HG02884 (cell line): ENCODE data around the gene PRXL2A.
A peak's percentile ranks its signal among the peaks of the same experiment; 100 is the strongest.

Experiments
- ATAC-seq: cut with Tn5 transposase; IDR thresholded peaks from one replicate; pipeline ENCODE4 v1.9.1; 2021; ENCODE audit warnings: mild to moderate bottlenecking, moderate library complexity; ENCODE audit not compliant: unreplicated experiment

Gene PRXL2A

DNA sequence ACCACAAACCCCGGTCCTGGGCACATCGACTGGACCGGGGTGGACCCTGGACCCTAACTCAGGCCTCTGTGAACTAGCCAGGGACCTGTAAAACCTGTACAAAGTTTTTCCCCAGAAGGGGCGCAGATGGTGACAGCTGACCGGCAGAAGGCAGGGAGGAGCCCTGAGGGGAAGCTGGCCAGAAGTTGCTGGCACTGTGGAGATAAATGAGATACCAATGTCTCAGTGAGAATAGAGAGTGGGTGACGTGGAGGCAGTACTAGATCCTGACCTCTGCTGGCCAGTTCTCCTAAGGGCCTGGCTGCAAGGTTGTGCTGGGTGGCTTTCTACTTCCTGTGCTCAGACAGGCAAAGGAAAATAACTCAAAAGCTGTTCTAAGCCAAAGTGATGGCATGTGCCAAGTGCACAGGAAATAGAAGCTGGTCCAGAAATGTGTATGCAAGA is 35.2 kb downstream of the PRXL2A start:
- no peak for ATAC-seq

- no peak for ATAC-seq
Observed at GRCh38 chr10:80444124-80444523, 35.8 kb downstream of the PRXL2A start.

GRCh38 chr10:80444646-80445319 is 36.4 kb downstream of the PRXL2A start:
- peak; percentile 89 for ATAC-seq

DNA sequence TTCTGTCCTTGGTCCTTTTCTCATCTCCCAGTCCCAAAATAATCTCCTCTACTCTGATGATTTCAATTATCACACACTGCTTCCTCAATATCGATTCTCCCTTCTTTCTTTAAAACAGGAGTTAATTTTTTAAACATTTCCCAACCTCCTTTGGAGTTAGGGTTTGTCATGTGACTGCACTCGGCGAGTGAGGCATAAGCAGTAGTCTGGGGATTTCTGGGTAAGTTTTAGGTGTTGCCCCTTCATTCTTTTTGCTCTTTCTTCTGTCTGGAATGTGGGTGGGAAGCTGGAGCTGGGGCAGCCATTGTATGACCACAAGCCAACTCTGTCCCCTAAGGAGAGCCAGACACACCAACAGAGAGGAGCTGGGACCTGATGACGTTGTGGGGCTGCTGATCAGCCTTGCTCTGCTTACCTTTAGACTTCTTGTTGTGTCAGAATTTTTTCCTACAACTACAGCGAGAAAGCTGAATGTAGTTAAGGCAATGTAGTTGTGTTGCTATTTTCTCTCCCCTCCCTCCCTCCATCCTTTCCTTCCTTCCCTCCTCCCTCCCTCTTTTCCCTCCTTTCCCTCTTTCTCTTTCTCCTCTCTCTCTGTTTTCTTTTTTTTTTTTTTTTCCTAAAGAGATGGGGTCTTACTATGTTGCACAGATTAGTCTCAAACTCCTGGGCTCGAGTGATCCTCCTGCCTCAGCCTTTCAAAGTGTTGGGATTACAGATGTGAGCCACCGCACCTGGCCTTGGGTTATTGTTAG is 39.3 kb downstream of the PRXL2A start:
- no peak for ATAC-seq

GRCh38 chr10:80448209-80448942 is 40.0 kb downstream of the PRXL2A start:
- no peak for ATAC-seq

GRCh38 chr10:80449520-80449919 is 41.2 kb downstream of the PRXL2A start:
- no peak for ATAC-seq

DNA sequence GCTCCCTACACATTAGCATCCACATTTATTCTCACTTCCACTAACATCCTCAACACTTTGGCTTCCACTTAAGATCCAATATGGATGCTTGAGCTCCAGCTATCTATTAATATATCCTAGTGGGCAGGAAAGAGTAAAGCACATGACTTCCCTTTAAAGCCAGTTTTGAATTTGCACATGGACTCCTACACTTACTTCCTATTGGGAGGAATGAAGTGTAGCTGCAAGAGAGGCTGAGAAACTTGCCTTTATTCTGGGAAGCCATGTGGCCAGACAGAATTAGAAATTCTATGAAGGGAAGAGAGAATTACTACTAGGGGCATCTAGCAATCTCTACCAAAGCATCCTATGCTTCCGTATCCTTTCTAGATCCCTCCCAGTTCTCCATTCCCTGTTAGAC is 42.8 kb downstream of the PRXL2A start:
- ATAC-seq: no peak

- ATAC-seq: no peak
Observed at GRCh38 chr10:80452069-80452468, 43.7 kb downstream of the PRXL2A start.

DNA sequence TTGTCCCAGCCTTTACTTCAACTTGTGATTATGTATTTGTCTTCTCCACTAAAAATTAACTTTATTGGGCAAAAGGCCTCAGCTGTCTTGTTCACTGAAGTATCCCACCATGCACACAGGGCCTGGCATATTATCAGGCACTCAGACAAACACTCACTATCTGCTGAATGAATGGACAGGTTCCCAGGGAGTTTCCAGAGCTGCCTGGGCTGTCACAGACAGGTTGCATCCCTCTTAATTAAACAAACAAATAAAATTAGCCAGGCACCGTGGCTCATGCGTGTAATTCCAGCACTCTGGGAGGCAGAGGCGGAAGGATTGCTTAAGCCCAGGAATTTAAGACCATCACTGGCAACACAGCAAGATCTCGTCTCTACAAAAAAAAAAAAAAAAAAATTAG is 44.3 kb downstream of the PRXL2A start:
- ATAC-seq: no peak

GRCh38 chr10:80453056-80453841 is 44.9 kb downstream of the PRXL2A start:
- ATAC-seq: no peak

GRCh38 chr10:80453842-80454512 is 45.6 kb downstream of the PRXL2A start, which contains the start of gene TSPAN14:
TSPAN14 (plus strand) TSS chr10:80454310; CDS start chr10:80489234, 34,924 bp downstream.
- peak; percentile 52 for ATAC-seq

DNA sequence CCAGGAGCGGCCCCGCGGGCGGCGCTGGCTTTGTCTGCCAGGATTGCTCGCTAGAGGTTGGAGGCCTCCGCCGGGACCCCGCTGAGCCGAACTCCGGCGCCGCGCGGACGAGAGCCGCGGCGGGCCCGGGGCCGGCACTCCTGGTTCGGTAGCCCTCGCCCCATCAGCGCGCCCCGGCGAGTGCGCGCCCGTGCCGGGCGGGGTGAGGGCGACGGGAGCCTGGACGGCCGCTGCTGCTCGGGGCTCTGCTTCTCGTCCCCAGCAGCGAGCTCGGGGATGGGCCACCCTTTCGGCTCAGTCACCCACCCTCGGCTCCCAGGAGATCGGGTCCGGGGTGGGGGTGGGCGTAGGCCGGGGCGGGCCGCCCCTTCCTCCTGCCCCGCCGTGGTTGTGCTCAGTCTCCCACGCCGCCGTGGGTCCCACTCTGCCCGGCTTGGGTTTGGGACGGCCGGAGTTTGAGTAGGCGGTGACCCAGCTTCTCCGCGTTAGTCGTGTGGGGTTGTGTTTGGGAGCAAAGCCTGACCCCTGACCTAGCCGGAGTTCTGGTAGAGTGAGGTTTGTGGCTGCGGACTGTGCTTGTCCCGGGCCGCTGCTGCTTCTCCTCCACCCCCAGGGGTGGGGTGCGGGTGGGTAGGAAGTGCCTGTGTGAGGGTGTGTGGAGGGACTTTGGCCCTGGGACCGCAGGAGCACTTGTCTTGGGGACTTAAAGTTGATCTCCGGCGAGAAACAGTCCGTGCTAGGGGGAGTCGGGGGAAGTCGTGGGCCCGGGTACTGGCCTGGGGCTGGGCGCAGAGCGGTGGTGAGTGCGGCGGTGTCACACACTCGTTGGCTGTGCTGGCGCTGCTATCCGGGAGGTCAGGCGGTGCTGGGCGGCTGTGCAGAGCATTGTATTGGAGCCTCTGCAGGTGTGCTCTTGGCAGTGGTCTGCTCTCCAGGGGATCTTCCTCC is 46.4 kb downstream of the PRXL2A start:
- peak; percentile 17 for ATAC-seq

DNA sequence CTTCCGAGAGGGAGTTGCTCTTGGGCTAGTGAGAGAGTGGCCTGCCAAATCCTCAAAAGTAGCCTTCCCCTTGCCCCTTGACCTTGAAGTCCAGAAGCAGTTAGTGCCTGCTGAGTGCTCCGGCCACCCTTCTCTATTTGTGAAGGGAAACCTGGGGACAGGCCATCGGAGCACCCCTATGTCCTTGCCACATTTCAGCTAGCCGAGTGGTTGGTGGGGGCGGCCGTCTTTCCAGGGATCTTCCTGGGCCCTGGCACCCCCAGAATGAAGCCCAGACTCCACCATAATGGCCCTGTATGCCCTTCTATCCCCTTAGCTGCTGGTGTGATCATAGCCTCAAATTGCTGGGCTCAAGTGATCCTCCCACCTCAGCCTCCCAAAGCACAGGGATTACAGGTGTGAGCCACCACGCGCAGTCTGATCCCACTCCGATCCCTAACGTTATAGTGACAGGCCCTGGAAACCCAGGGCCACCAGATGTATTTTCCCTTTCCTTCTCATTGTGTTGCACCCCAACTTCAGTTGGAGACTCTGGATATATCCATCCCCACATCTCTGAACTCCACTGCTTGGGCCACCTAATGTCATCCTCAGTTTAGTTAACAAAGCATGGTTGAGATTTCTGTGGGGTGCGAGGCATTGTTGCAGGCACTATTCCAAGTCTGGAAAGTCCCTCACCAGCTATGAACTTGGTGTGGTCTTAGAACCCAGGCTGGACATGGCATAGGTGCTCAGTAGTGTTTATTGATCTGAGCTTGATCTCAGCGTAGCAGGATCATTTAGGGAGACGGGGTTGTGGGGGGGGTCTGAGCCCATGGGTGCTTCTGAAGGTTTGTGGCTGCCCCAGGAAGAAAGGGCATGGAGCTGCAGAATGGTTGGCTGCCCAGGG is 47.4 kb downstream of the PRXL2A start:
- ATAC-seq: no peak

DNA sequence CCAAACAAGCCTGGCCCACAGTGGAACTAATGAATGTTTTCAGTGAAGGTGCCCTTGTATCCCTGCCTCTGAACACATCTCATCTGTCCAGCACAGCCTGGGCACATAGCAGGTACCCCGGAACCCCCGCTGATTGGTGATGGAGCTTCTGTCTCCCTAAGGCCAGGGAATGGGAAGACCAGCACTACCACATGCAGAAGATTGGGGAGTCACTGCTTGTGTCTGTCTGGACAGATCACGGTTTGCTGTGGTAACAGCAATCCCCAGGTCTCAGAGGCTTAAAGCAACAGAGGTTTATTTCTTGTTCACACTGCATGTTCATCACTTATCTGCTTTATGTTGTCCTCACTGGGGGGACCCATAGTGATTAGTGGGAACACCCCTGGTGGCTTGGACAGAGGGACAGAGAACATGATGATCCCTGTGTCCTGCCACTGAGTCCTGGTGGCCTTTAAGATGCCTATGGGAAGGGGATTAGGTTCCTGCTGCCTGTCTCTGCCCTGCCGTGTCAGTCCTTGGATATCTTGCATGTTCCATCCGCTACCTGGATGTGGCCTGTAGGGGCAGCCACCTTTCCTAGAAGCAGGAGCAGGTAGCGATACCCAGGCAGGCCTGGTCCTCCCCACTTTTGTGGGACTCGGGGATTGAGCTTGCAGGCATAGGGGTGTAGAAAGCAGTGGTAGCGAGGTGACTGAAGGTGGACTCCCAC is 49.4 kb downstream of the PRXL2A start:
- ATAC-seq: no peak

DNA sequence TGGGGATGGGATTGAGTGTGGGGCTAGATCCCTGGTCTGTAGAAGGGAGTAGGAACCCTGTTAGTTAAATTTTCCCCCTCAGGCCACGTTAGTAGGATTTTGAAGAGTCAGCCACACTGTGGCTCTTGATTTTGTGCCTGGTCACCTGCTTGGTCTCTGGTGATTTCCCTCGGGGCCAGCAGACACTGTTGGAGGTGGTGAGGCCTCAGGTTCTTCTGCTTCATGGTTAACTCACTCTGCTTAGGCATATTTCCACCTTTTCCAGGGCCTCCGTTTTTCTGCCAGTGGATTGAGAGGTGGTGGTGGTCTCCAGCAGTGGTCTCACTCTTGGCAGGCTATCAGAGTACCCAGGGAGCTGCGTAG is 49.9 kb downstream of the PRXL2A start:
- no peak for ATAC-seq

GRCh38 chr10:80458638-80459037 is 50.3 kb downstream of the PRXL2A start:
- ATAC-seq: no peak

DNA sequence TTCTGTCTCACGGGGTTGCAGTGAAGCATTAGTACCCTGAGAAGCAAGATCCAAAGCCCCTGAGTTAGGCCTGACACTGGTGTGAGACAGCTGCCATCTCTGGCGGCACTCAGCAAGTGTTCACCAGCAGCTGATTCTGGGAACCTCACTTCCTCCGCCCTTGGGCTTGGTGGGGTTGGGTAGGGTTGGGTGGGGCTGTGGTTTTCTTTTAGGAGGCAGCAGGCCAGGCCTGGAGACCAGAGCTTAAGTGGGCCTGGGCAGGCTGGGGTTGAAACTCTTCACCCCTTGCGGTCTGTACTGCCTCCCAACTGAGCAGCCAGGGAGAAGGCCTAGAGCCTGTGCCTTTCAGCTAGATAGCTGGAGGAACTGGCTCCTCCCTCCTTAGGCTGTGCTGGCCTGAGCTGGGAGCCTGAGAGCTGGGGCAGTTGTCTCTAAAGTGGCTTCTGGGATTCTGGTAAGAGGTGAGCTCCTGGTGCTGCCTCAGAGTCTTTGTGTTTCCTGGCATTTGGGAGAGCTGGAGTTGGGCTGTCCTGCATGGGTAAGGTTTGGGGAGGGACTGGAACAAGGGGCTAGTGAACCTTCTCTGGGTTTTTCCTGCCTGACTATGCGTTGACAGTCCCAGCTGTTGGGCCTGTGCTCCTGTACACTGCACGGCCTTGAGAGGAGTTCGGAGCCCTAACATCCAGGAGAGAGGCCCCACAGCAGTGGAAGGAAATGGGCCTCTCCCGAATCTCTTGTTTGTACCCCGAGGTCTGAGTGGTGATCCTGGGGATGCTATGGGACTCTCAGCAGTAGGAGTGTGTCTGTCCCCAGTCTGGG is 50.9 kb downstream of the PRXL2A start:
- ATAC-seq: peak; percentile 36
